ENCODE data around the gene REXO1. TPM values are rescaled to one million over a fixed set of nuclear protein-coding genes. Genes with fewer than 3 reads are reported as not detected.

The REXO1 gene
- total and polyA plus RNA-seq, 2 of the 8 experiments (the other 6 are each of a cell fraction or from before 2014, with no cell fraction given) = 42.4 to 44.3 TPM

GRCh38 chr19:1812426-1813191 lies 35.7 kb downstream of the REXO1 start (continued):
- TF ChIP-seq, protein P1, sequence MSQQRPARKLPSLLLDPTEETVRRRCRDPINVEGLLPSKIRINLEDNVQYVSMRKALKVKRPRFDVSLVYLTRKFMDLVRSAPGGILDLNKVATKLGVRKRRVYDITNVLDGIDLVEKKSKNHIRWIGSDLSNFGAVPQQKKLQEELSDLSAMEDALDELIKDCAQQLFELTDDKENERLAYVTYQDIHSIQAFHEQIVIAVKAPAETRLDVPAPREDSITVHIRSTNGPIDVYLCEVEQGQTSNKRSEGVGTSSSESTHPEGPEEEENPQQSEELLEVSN (IDR thresholded peaks at IDR 0.05) = peak; percentile 38; the same call in 1 of the 2 replicates
- TF ChIP-seq POLR2A (IDR thresholded peaks at IDR 0.05; ENCODE audit: control extremely low read depth in 1 of 2, low read depth in 2 of 2, low read length in 2 of 2) = peak in 1 of 2 experiments; percentile 9; a peak in 1 of 3 replicates
- peak; percentile 39 for TF ChIP-seq SAP30 (IDR thresholded peaks at IDR 0.05; ENCODE audit: insufficient read depth, insufficient replicate concordance, low read length)
- 0 out of 2 replicates have a peak, but pooled peaks have one; percentile 20 for TF ChIP-seq SP4 (IDR thresholded peaks at IDR 0.05; ENCODE audit: low read length)
- TF ChIP-seq SP2 (IDR thresholded peaks at IDR 0.05; ENCODE audit: low read length) = no peak
- TF ChIP-seq TCF12 (IDR thresholded peaks at IDR 0.05; ENCODE audit: low read depth, low read length) = no peak
- TF ChIP-seq FOSL1 (IDR thresholded peaks at IDR 0.05; ENCODE audit: insufficient read depth, low read depth, low read length) = no peak
- TF ChIP-seq HDAC6 (IDR thresholded peaks at IDR 0.05; ENCODE audit: low read depth, low read length) = no peak
- no peak for TF ChIP-seq SRF (IDR thresholded peaks at IDR 0.05; ENCODE audit: low read depth, low read length)
- peak; percentile 76 for TF ChIP-seq KDM4A (IDR thresholded peaks at IDR 0.05; ENCODE audit: low read depth, low read length, severe bottlenecking)
- no peak for TF ChIP-seq RXRA (IDR thresholded peaks at IDR 0.05; ENCODE audit: insufficient read depth, low read depth, low read length)

All from H1 (cell line).